ENCODE measurements around the gene ZFC3H1.

DNA sequence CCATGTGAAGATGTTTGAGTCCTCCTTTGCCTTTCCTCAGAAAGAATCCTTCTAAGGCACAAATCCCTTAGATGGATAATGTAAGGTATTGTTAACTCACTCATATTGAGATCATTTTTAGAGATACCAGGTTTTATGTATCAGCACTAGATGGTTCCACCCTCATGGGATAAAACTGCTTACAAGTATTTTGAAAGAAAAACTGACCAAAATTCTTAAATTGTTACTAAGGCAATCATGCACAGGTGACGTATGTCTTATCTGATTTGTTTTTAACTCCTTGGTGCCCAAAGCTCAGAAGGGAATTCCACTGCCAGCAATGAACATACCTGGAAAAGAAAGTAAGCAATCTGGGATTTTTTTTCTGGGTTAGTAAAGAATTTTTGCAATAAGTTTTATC lies 78.4 kb downstream of the ZFC3H1 start:
- TF ChIP-seq POLR2AphosphoS5 (IDR thresholded peaks at IDR 0.05): no peak
- TF ChIP-seq, protein P1, sequence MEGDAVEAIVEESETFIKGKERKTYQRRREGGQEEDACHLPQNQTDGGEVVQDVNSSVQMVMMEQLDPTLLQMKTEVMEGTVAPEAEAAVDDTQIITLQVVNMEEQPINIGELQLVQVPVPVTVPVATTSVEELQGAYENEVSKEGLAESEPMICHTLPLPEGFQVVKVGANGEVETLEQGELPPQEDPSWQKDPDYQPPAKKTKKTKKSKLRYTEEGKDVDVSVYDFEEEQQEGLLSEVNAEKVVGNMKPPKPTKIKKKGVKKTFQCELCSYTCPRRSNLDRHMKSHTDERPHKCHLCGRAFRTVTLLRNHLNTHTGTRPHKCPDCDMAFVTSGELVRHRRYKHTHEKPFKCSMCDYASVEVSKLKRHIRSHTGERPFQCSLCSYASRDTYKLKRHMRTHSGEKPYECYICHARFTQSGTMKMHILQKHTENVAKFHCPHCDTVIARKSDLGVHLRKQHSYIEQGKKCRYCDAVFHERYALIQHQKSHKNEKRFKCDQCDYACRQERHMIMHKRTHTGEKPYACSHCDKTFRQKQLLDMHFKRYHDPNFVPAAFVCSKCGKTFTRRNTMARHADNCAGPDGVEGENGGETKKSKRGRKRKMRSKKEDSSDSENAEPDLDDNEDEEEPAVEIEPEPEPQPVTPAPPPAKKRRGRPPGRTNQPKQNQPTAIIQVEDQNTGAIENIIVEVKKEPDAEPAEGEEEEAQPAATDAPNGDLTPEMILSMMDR (IDR thresholded peaks at IDR 0.05): no peak
